Measurements from ENCODE around the gene MCRS1.

Gene MCRS1

DNA sequence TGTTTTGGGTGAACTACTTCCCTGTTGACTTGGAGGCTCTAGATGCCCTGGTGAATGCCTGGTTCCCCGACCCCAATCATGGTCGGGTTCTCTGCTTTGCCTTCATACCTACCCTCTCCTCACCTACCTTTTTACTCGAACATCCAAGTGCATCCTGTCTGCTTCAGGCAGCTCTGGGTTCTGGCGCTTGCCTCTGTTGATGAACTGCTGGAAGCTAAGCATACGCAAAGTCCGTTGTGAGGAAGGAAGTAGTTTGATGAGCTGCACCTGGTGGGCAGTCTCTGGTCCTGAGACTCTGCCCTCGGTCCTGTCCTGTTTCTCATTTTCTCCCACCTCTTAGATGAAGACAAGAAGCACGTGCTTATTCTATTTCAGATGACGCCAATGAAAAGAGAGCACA is 15.5 kb downstream of the MCRS1 start:
- H3K36me3 ChIP-seq (replicated peaks in 1 of 2; ENCODE audit: control insufficient read depth in 2 of 2, insufficient read depth in 2 of 2, low read length in 2 of 2) = peaks cover 14 to 16% of the 10 kb centered on the region in 2 donors

GRCh38 chr12:49552014-49552413 is 15.9 kb downstream of the MCRS1 start:
- no peak overlapping the region for H4K8ac ChIP-seq (ENCODE audit: low read depth, low read length)
- no peak for DNase-seq (ENCODE audit: low spot score)
- no peak overlapping the region for H2BK5ac ChIP-seq (ENCODE audit: low read length)
- H3K27me3 ChIP-seq (ENCODE audit: control insufficient read depth in 3 of 3, insufficient read depth in 3 of 3, low read depth in 1 of 3, low read length in 3 of 3) = peaks cover 0 to 56% (median 26%) of the 10 kb centered on the region in 3 experiments
- H2BK120ac ChIP-seq (ENCODE audit: low read depth, low read length) = no peak overlapping the region
- no peaks in the 10 kb centered on the region for H3K9me3 ChIP-seq (replicated peaks in 1 of 2; ENCODE audit: control insufficient read depth in 2 of 2, insufficient read depth in 1 of 2, low read depth in 1 of 2, low read length in 2 of 2)
- H2BK12ac ChIP-seq (ENCODE audit: low read length) = no peak overlapping the region
- H3K4ac ChIP-seq (ENCODE audit: low read length) = no peak overlapping the region
- no peak overlapping the region for H4K91ac ChIP-seq (ENCODE audit: low read depth, low read length, poor library complexity)
- H2BK15ac ChIP-seq (ENCODE audit: low read length) = no peak overlapping the region
- H3K14ac ChIP-seq (ENCODE audit: low read length) = no peak overlapping the region
- no peak overlapping the region for H2AK5ac ChIP-seq (ENCODE audit: low read depth, low read length)
- H3K9ac ChIP-seq (ENCODE audit: low read depth, low read length, poor library complexity) = no peak overlapping the region
- no peak overlapping the region for H3K4me3 ChIP-seq (ENCODE audit: low read length in 2 of 2)
- no peak overlapping the region for H3K4me2 ChIP-seq (ENCODE audit: insufficient read depth, low read length, poor library complexity, severe bottlenecking)
- no CpG with 5 or more reads among the region's 7 CpGs for WGBS, 2 donors (ENCODE audit: extremely low coverage in 2 of 2, insufficient read length in 2 of 2, insufficient replicate concordance in 1 of 2)
- no peak overlapping the region for H2AFZ ChIP-seq (ENCODE audit: low read length)
- no peak overlapping the region for H3K18ac ChIP-seq (ENCODE audit: low read length)
- H3K36me3 ChIP-seq (replicated peaks in 1 of 2; ENCODE audit: control insufficient read depth in 2 of 2, insufficient read depth in 2 of 2, low read length in 2 of 2) = peaks cover 12 to 13% of the 10 kb centered on the region in 2 donors
- H3K23ac ChIP-seq (ENCODE audit: low read depth, low read length, poor library complexity) = no peak overlapping the region
- H3K27ac ChIP-seq (replicated peaks; ENCODE audit: low read length) = no peak overlapping the region
- H3K79me1 ChIP-seq (ENCODE audit: low read depth, low read length) = peaks cover 4% of the 10 kb centered on the region
- peaks cover 4 to 15% of the 10 kb centered on the region in 2 donors for H3K4me1 ChIP-seq (ENCODE audit: control insufficient read depth in 2 of 2, insufficient read depth in 1 of 2, low read depth in 1 of 2, low read length in 2 of 2)

More for the DNA sequence above, 15.5 kb downstream of the MCRS1 start:
- Histone ChIP-seq H2AK5ac (ENCODE audit: low read depth, low read length) (no peak overlapping the region), H2BK12ac (ENCODE audit: low read length) (no peak overlapping the region), H3K4me1 (ENCODE audit: control insufficient read depth in 2 of 2, insufficient read depth in 1 of 2, low read depth in 1 of 2, low read length in 2 of 2) (peaks cover 4 to 15% of the 10 kb centered on the region in 2 donors), H3K9ac (ENCODE audit: low read depth, low read length, poor library complexity) (peak overlapping the region; percentile 9), H3K27me3 (ENCODE audit: control insufficient read depth in 3 of 3, insufficient read depth in 3 of 3, low read depth in 1 of 3, low read length in 3 of 3) (peaks cover 0 to 52% (median 21%) of the 10 kb centered on the region in 3 experiments), H2AFZ (ENCODE audit: low read length) (no peak overlapping the region), H3K4me3 (ENCODE audit: low read length in 2 of 2) (no peak overlapping the region), H3K18ac (ENCODE audit: low read length) (no peak overlapping the region), H3K23ac (ENCODE audit: low read depth, low read length, poor library complexity) (no peak overlapping the region), H4K8ac (ENCODE audit: low read depth, low read length) (no peak overlapping the region), H4K91ac (ENCODE audit: low read depth, low read length, poor library complexity) (no peak overlapping the region), H3K4me2 (ENCODE audit: insufficient read depth, low read length, poor library complexity, severe bottlenecking) (no peak overlapping the region), H3K14ac (ENCODE audit: low read length) (no peak overlapping the region), H3K79me1 (ENCODE audit: low read depth, low read length) (peaks cover 4% of the 10 kb centered on the region), H2BK120ac (ENCODE audit: low read depth, low read length) (no peak overlapping the region), H2BK5ac (ENCODE audit: low read length) (no peak overlapping the region), H3K27ac (replicated peaks; ENCODE audit: low read length) (no peak overlapping the region), H3K4ac (ENCODE audit: low read length) (no peak overlapping the region), H3K9me3 (replicated peaks in 1 of 2; ENCODE audit: control insufficient read depth in 2 of 2, insufficient read depth in 1 of 2, low read depth in 1 of 2, low read length in 2 of 2) (no peaks in the 10 kb centered on the region), H2BK15ac (ENCODE audit: low read length) (no peak overlapping the region)
- no peak for DNase-seq (ENCODE audit: low spot score)
- no CpG with 5 or more reads among the region's 9 CpGs for WGBS, 2 donors (ENCODE audit: extremely low coverage in 2 of 2, insufficient read length in 2 of 2, insufficient replicate concordance in 1 of 2)

DNA sequence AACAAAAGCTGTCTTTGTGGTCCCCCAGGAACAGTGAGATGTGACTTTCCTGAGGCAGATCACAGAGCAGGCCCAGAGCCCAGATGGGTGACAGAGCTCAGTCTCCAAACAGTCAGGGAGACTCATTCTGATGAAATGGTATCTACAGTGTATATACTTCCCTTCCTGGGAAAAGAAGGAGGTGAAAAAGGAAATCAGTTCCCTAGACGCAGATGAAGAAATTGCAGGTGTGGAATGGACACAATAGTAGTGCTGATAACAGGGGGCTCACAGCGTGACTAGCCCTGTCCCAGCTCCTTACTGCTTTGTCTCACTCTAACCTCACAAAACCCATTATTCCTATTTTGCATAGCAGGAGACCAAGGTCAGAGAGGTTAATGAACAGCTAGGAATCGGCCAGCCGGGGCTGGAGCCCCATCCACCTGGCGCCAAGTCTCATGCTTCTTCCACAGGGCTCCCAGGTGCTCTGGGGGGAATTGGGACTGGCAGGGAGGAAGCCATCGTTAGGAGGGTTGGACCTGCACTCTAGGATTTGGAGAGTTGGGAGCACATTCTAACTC is 17.2 kb downstream of the MCRS1 start:
- Histone ChIP-seq H3K14ac (ENCODE audit: low read length) (no peak overlapping the region), H2BK15ac (ENCODE audit: low read length) (no peak overlapping the region), H3K27ac (replicated peaks; ENCODE audit: low read length) (no peak overlapping the region), H4K91ac (ENCODE audit: low read depth, low read length, poor library complexity) (no peak overlapping the region), H3K18ac (ENCODE audit: low read length) (peak overlapping the region; percentile 59), H4K8ac (ENCODE audit: low read depth, low read length) (no peak overlapping the region), H3K9ac (ENCODE audit: low read depth, low read length, poor library complexity) (no peak overlapping the region), H3K4me2 (ENCODE audit: insufficient read depth, low read length, poor library complexity, severe bottlenecking) (no peak overlapping the region), H2BK12ac (ENCODE audit: low read length) (no peak overlapping the region), H3K4ac (ENCODE audit: low read length) (no peak overlapping the region), H3K23ac (ENCODE audit: low read depth, low read length, poor library complexity) (no peak overlapping the region), H2AK5ac (ENCODE audit: low read depth, low read length) (peak overlapping the region; percentile 58), H3K4me1 (ENCODE audit: control insufficient read depth in 2 of 2, insufficient read depth in 1 of 2, low read depth in 1 of 2, low read length in 2 of 2) (peaks cover 4 to 15% of the 10 kb centered on the region in 2 donors), H3K79me1 (ENCODE audit: low read depth, low read length) (peaks cover 4% of the 10 kb centered on the region), H3K4me3 (ENCODE audit: low read length in 2 of 2) (no peak overlapping the region), H3K36me3 (replicated peaks in 1 of 2; ENCODE audit: control insufficient read depth in 2 of 2, insufficient read depth in 2 of 2, low read length in 2 of 2) (peaks cover 0 to 2% of the 10 kb centered on the region in 2 donors), H3K9me3 (replicated peaks in 1 of 2; ENCODE audit: control insufficient read depth in 2 of 2, insufficient read depth in 1 of 2, low read depth in 1 of 2, low read length in 2 of 2) (no peaks in the 10 kb centered on the region), H2AFZ (ENCODE audit: low read length) (no peak overlapping the region), H3K27me3 (ENCODE audit: control insufficient read depth in 3 of 3, insufficient read depth in 3 of 3, low read depth in 1 of 3, low read length in 3 of 3) (peaks cover 0 to 66% (median 31%) of the 10 kb centered on the region in 3 experiments), H2BK5ac (ENCODE audit: low read length) (no peak overlapping the region), H2BK120ac (ENCODE audit: low read depth, low read length) (no peak overlapping the region)
- no CpG with 5 or more reads among the region's 6 CpGs for WGBS, 2 donors (ENCODE audit: extremely low coverage in 2 of 2, insufficient read length in 2 of 2, insufficient replicate concordance in 1 of 2)
- DNase-seq (ENCODE audit: low spot score) = no peak

DNA sequence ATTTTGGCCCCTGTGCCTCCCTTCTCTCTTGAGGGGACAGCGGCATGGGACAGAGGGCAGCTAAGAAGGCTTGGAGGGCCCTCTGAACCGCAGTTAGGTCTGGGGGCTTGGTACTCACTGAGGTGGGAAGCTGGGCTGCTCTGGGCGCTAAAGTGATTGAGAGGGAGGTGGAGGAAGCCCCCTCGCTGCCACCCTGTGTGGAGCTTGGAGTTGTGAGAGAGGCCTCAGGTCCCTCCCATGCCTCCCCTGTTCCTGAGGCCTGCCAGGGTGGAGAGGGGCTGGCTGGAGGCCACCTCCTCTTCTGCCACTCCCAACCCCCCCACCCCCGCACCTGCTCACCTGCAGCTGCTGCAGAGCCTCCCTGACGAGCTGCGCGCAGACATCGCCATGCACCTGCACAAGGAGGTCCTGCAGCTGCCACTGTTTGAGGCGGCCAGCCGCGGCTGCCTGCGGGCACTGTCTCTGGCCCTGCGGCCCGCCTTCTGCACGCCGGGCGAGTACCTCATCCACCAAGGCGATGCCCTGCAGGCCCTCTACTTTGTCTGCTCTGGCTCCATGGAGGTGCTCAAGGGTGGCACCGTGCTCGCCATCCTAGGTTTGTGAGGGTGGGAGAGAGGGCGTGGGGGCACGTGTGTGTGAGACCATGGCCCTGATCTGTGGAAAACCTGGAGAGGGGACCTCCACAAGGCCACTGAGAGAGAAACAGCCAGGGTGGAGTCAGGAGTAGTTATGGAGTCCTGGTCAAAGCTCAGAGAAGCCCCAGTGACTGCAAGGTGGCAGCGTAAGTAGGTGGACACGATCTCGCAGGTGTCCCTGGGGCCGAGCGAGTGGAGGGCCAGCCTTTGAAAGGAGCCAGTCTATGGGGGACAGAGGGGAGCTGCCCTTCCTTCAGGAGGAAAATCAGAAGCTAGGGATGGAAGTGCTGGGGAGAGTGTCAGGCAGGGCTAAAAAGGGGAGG is 17.9 kb downstream of the MCRS1 start:
- Histone ChIP-seq H2BK15ac (ENCODE audit: low read length) (peak overlapping the region; percentile 50), H3K27me3 (ENCODE audit: control insufficient read depth in 3 of 3, insufficient read depth in 3 of 3, low read depth in 1 of 3, low read length in 3 of 3) (peaks cover 0 to 72% (median 34%) of the 10 kb centered on the region in 3 experiments), H3K4ac (ENCODE audit: low read length) (no peak overlapping the region), H2BK12ac (ENCODE audit: low read length) (peak overlapping the region; percentile 95), H3K79me1 (ENCODE audit: low read depth, low read length) (peaks cover 4% of the 10 kb centered on the region), H3K4me1 (ENCODE audit: control insufficient read depth in 2 of 2, insufficient read depth in 1 of 2, low read depth in 1 of 2, low read length in 2 of 2) (peaks cover 4 to 15% of the 10 kb centered on the region in 2 donors), H3K14ac (ENCODE audit: low read length) (no peak overlapping the region), H3K18ac (ENCODE audit: low read length) (peak overlapping the region; percentile 59), H2AFZ (ENCODE audit: low read length) (peak overlapping the region; percentile 77), H3K4me2 (ENCODE audit: insufficient read depth, low read length, poor library complexity, severe bottlenecking) (no peak overlapping the region), H3K4me3 (ENCODE audit: low read length in 2 of 2) (no peak overlapping the region), H3K9ac (ENCODE audit: low read depth, low read length, poor library complexity) (peak overlapping the region; percentile 71), H3K23ac (ENCODE audit: low read depth, low read length, poor library complexity) (peak overlapping the region; percentile 90), H3K36me3 (replicated peaks in 1 of 2; ENCODE audit: control insufficient read depth in 2 of 2, insufficient read depth in 2 of 2, low read length in 2 of 2) (no peaks in the 10 kb centered on the region), H3K9me3 (replicated peaks in 1 of 2; ENCODE audit: control insufficient read depth in 2 of 2, insufficient read depth in 1 of 2, low read depth in 1 of 2, low read length in 2 of 2) (no peaks in the 10 kb centered on the region), H3K27ac (replicated peaks; ENCODE audit: low read length) (no peak overlapping the region), H2BK120ac (ENCODE audit: low read depth, low read length) (no peak overlapping the region), H2BK5ac (ENCODE audit: low read length) (no peak overlapping the region), H4K8ac (ENCODE audit: low read depth, low read length) (peak overlapping the region; percentile 90), H2AK5ac (ENCODE audit: low read depth, low read length) (peak overlapping the region; percentile 58), H4K91ac (ENCODE audit: low read depth, low read length, poor library complexity) (no peak overlapping the region)
- WGBS, 2 donors (ENCODE audit: extremely low coverage in 2 of 2, insufficient read length in 2 of 2, insufficient replicate concordance in 1 of 2) = no CpG with 5 or more reads among the region's 28 CpGs
- DNase-seq (ENCODE audit: low spot score) = no peak
